GM12878 (cell line): ENCODE data around the gene BCAS3. TPM values are rescaled to one million over a fixed set of nuclear protein-coding genes. Genes with fewer than 3 reads are reported as not detected.

Experiments
- ATAC-seq: fragments of 200-7000 bp; cut with Tn5 transposase; 3 replicates; pipeline ENCODE4 v1.9.1; 2020; ENCODE audit warnings: mild to moderate bottlenecking, moderate library complexity
- BruUV-seq: library from RNA; stranded (reverse); fragments of 400-500 nt; replicated peaks from 2 replicates; lab custom pipeline; 2021; lab: Mats Ljungman, UMichigan
- CTCF ChIA-PET: fragments of 300-600 bp; sonication (Branson Sonifier 250); formaldehyde crosslinking; extraction: SDS; loops from one replicate; lab custom pipeline; 2021; ENCODE audit warnings: inconsistent platforms; lab: Yijun Ruan, JAX
- POLR2A ChIA-PET: fragments of 350-600 bp; formaldehyde crosslinking; extraction: SDS; loops from one replicate; lab custom pipeline; 2021; ENCODE audit warnings: inconsistent platforms; lab: Charles Lee
- RAD21 ChIA-PET: fragments of 300-600 bp; sonication (Branson Sonifier 250); formaldehyde crosslinking; loops from one replicate; lab custom pipeline; 2023; ENCODE audit warnings: antibody characterized with exemption; ENCODE audit not compliant: unreplicated experiment; lab: Charles Lee
- SMC1A ChIA-PET: fragments of 300-600 bp; sonication (Branson Sonifier 250); formaldehyde crosslinking; loops from one replicate; lab custom pipeline; 2023; ENCODE audit not compliant: unreplicated experiment, uncharacterized antibody; lab: Charles Lee
- DNase-seq: peaks from one replicate; pipeline ENCODE4 v3.0.0-alpha.2; 2011; ENCODE audit warnings: low read depth, low spot score
- FAIRE-seq: peaks from 3 replicates; lab custom pipeline; 2011; peaks lifted over from hg19 to GRCh38; lab: Jason Lieb, UNC
- H2AFZ ChIP-seq: 2 replicates; pipeline ENCODE4 v1.6.0; 2011; ENCODE audit warnings: low read depth, low read length, control low read depth; ENCODE audit not compliant: control insufficient read depth
- H3K27ac ChIP-seq: 2 replicates; pipeline ENCODE4 v1.5.1; 2011; ENCODE audit warnings: control low read depth; ENCODE audit not compliant: control insufficient read depth, insufficient read depth
- H3K27me3 ChIP-seq, 2 experiments: replicated peaks in 1 of 2; 2 replicates each; pipeline versions ENCODE4 v1.6.0 to v1.6.1; 2011; ENCODE audit warnings: low read length in 1 of 2; ENCODE audit not compliant: control insufficient read depth in 2 of 2, insufficient read depth in 2 of 2
- H3K36me3 ChIP-seq, 2 experiments: 2 replicates each; pipeline ENCODE4 v1.5.1; 2011; ENCODE audit warnings: low read length in 1 of 2; ENCODE audit not compliant: control insufficient read depth in 2 of 2, insufficient read depth in 2 of 2
- H3K4me1 ChIP-seq: 2 replicates; pipeline ENCODE4 v1.6.1; 2011; ENCODE audit warnings: mild to moderate bottlenecking, low read length, moderate library complexity, mixed read lengths; ENCODE audit not compliant: control insufficient read depth, insufficient read depth
- H3K4me2 ChIP-seq: 2 replicates; pipeline ENCODE4 v1.6.0; 2011; ENCODE audit warnings: control low read depth; ENCODE audit not compliant: control insufficient read depth, insufficient read depth
- H3K4me3 ChIP-seq: fragments of 200-600 bp; sonication (generic); 2 replicates; pipeline ENCODE4 v1.5.1; 2016
- H3K79me2 ChIP-seq: 2 replicates; pipeline ENCODE4 v1.6.0; 2011; ENCODE audit warnings: low read length; ENCODE audit not compliant: control insufficient read depth, insufficient read depth
- H3K9ac ChIP-seq: 2 replicates; pipeline ENCODE4 v1.8.0; 2011; ENCODE audit warnings: low read length, control low read depth, mixed read lengths; ENCODE audit not compliant: control insufficient read depth, insufficient read depth
- H3K9me3 ChIP-seq: replicated peaks from 3 replicates; pipeline ENCODE4 v1.5.1; 2011; ENCODE audit warnings: mild to moderate bottlenecking, low read length; ENCODE audit not compliant: control insufficient read depth, insufficient read depth
- H4K20me1 ChIP-seq: 2 replicates; pipeline ENCODE4 v1.6.0; 2011; ENCODE audit not compliant: control insufficient read depth, insufficient read depth
- CHD2 ChIP-seq: IDR thresholded peaks from 2 replicates; pipeline ENCODE4 v1.6.1; 2011; ENCODE audit warnings: low read depth, low read length, improper control_type of control experiment, borderline replicate concordance
- IRF4 ChIP-seq: IDR thresholded peaks from 2 replicates; pipeline ENCODE4 v1.6.1; 2011; ENCODE audit warnings: low read depth, low read length
- KAT2A ChIP-seq: conservative IDR thresholded peaks from 2 replicates; pipeline ENCODE4 v1.6.1; 2011; ENCODE audit warnings: low read depth, low read length; ENCODE audit not compliant: control insufficient read depth
- LARP7 ChIP-seq: fragments of 450-650 bp; IDR thresholded peaks from 2 replicates; pipeline ENCODE4 v1.6.1; 2017; ENCODE audit warnings: mild to moderate bottlenecking
- MYB ChIP-seq: fragments of 150-350 bp; IDR thresholded peaks from 2 replicates; pipeline ENCODE4 v1.6.1; 2014; ENCODE audit warnings: mild to moderate bottlenecking, low read depth, low read length, borderline replicate concordance
- NBN ChIP-seq: fragments of 450-650 bp; IDR thresholded peaks from 2 replicates; pipeline ENCODE4 v1.6.1; 2016
- POLR2AphosphoS5 ChIP-seq: IDR thresholded peaks from 2 replicates; pipeline ENCODE4 v1.6.1; 2011; ENCODE audit warnings: mild to moderate bottlenecking, low read length, inconsistent platforms
- PRDM15 ChIP-seq: fragments of 450-650 bp; formaldehyde crosslinking; IDR thresholded peaks from 2 replicates; pipeline ENCODE4 v1.4.0; 2020; ENCODE audit warnings: mild to moderate bottlenecking, moderate library complexity
- SIN3A ChIP-seq: IDR thresholded peaks from 2 replicates; pipeline ENCODE4 v1.6.1; 2012; ENCODE audit warnings: low read depth, low read length, improper control_type of control experiment
- SPI1 ChIP-seq: IDR thresholded peaks from 2 replicates; pipeline ENCODE4 v1.6.1; 2011; ENCODE audit warnings: low read depth, mild to moderate bottlenecking, low read length, moderate library complexity, borderline replicate concordance; ENCODE audit not compliant: insufficient read depth
- STAT1 ChIP-seq: fragments of 450-650 bp; conservative IDR thresholded peaks from 2 replicates; pipeline ENCODE4 v1.6.1; 2014; ENCODE audit warnings: antibody characterized with exemption, mild to moderate bottlenecking
- TARDBP ChIP-seq: IDR thresholded peaks from 2 replicates; pipeline ENCODE4 v1.6.1; 2016; ENCODE audit warnings: borderline replicate concordance
- USF2 ChIP-seq: IDR thresholded peaks from 2 replicates; pipeline ENCODE4 v1.6.1; 2011; ENCODE audit warnings: low read depth, low read length, improper control_type of control experiment, borderline replicate concordance
- WGBS: methylation state at CpG from one replicate; pipeline ENCODE4 v1.1.6; 2016; ENCODE audit warnings: low lambda C conversion rate; ENCODE audit not compliant: insufficient replicate concordance, insufficient coverage; ENCODE audit errors: missing lambda C conversion rate; 5-methylcytosine and 5-hydroxymethylcytosine counted together
- in situ Hi-C: fragments of 300-500 bp; cut with MboI; formaldehyde crosslinking; loops from 9 replicates; pipeline ENCODE4 v1.14.3; 2018; ENCODE audit warnings: mixed read lengths
- intact Hi-C: fragments of 100-400 bp; cut with micrococcal nuclease; formaldehyde crosslinking; loops from one replicate; pipeline ENCODE4 v1.14.2; 2022; ENCODE audit not compliant: unreplicated experiment
- polyA plus RNA-seq, 11 experiments: library from polyadenylated mRNA; depleted of rRNA in 4 of 11; unstranded in 6 of 11; stranded (reverse) in 5 of 11; fragments of >200 nt; fragmentation: Nextera tagmentation in 4 of 11; fragmentation: Illumina TruSeq in 1 of 11; extraction: Ambion mirVana in 4 of 11; extraction: Trizol in 1 of 11; gene quantifications; 1 replicate in 1 of 11; 2 replicates in 10 of 11; pipeline versions ENCODE4 v1.2.1 to v1.2.3, GENCODE V29; 2011 to 2016; ENCODE audit warnings: inconsistent platforms in 2 of 11, missing spikeins in 2 of 11, low read depth in 1 of 11
- total RNA-seq, 4 experiments: library from RNA; depleted of rRNA in 3 of 4; stranded (reverse); fragments of >200 nt in 3 of 4; fragmentation: Illumina TruSeq in 1 of 4; extraction: Trizol in 1 of 4; gene quantifications; 2 replicates each; pipeline versions ENCODE4 v1.2.1 to v1.2.3, GENCODE V29; 2013 to 2021
- TF ChIP-seq, protein P1 (sequence below): IDR thresholded peaks from 2 replicates; pipeline ENCODE4 v1.6.1; 2012; ENCODE audit warnings: improper control_type of control experiment, low read depth, low read length; ENCODE audit not compliant: insufficient replicate concordance

The BCAS3 gene
- total and polyA plus RNA-seq, 10 of the 15 experiments (the other 5 are each of a cell fraction or from before 2014, with no cell fraction given), result 2.1 to 11.0 (median 6.6) TPM

- intact Hi-C loops (no loop called here), in situ Hi-C loops (no loop called here)
- Histone ChIP-seq H3K4me2 (no peak overlapping the region), H3K9me3 (no peaks in the 10 kb centered on the region), H4K20me1 (no peaks in the 10 kb centered on the region), H3K4me3 (no peak overlapping the region), H2AFZ (no peak overlapping the region), H3K4me1 (peaks cover 5% of the 10 kb centered on the region; the same call in 1 of the 2 replicates), H3K36me3 (no peaks in the 10 kb centered on the region), H3K79me2 (no peaks in the 10 kb centered on the region), H3K9ac (no peak overlapping the region), H3K27ac (no peak overlapping the region), H3K27me3 (no peaks in the 10 kb centered on the region)
- ATAC-seq, result no peak
- WGBS, result 23% methylated on average over 1 of the region's 1 CpG
- POLR2A ChIA-PET, result no interaction called here
- CTCF ChIA-PET, result no interaction called here
- RAD21 ChIA-PET, result no interaction called here
- no peak for FAIRE-seq
- no TSS peak for BruUV-seq
- SMC1A ChIA-PET, result interaction anchor here (1.4 kb wide), 1 partner anchor 103 kb away, joined by 3 read pairs; no protein-coding TSS in a partner anchor
- DNase-seq, result no peak
- TF ChIP-seq PRDM15 (CRISPR knock-in tag), result no peak
- no peak for TF ChIP-seq MYB
- no peak for TF ChIP-seq KAT2A
- TF ChIP-seq CHD2, result no peak
- no peak for TF ChIP-seq TARDBP
- TF ChIP-seq SIN3A, result no peak
- TF ChIP-seq LARP7, result no peak
- TF ChIP-seq NBN, result no peak
- no peak for TF ChIP-seq STAT1
- TF ChIP-seq SPI1, result no peak
- TF ChIP-seq USF2, result no peak
- TF ChIP-seq, protein P1, sequence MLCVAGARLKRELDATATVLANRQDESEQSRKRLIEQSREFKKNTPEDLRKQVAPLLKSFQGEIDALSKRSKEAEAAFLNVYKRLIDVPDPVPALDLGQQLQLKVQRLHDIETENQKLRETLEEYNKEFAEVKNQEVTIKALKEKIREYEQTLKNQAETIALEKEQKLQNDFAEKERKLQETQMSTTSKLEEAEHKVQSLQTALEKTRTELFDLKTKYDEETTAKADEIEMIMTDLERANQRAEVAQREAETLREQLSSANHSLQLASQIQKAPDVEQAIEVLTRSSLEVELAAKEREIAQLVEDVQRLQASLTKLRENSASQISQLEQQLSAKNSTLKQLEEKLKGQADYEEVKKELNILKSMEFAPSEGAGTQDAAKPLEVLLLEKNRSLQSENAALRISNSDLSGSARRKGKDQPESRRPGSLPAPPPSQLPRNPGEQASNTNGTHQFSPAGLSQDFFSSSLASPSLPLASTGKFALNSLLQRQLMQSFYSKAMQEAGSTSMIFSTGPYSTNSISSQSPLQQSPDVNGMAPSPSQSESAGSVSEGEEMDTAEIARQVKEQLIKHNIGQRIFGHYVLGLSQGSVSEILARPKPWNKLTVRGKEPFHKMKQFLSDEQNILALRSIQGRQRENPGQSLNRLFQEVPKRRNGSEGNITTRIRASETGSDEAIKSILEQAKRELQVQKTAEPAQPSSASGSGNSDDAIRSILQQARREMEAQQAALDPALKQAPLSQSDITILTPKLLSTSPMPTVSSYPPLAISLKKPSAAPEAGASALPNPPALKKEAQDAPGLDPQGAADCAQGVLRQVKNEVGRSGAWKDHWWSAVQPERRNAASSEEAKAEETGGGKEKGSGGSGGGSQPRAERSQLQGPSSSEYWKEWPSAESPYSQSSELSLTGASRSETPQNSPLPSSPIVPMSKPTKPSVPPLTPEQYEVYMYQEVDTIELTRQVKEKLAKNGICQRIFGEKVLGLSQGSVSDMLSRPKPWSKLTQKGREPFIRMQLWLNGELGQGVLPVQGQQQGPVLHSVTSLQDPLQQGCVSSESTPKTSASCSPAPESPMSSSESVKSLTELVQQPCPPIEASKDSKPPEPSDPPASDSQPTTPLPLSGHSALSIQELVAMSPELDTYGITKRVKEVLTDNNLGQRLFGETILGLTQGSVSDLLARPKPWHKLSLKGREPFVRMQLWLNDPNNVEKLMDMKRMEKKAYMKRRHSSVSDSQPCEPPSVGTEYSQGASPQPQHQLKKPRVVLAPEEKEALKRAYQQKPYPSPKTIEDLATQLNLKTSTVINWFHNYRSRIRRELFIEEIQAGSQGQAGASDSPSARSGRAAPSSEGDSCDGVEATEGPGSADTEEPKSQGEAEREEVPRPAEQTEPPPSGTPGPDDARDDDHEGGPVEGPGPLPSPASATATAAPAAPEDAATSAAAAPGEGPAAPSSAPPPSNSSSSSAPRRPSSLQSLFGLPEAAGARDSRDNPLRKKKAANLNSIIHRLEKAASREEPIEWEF, result no peak
- no peak for TF ChIP-seq POLR2AphosphoS5
- no peak for TF ChIP-seq IRF4
These were observed 465.4 kb downstream of the BCAS3 start for GRCh38 chr17:61143026-61143425.
